NOMO-1 (cell line): ENCODE measurements around the gene LGALS1.

Source experiments
- DNase-seq, 2 experiments: peaks; one replicate each; lab custom pipeline; 2025; ENCODE audit not compliant: unreplicated experiment in 2 of 2; lab: John Stamatoyannopoulos, UW

LGALS1 gene

GRCh38 chr22:37660709-37661045 lies 14.8 kb upstream of the LGALS1 start:
- no peak for DNase-seq

DNA sequence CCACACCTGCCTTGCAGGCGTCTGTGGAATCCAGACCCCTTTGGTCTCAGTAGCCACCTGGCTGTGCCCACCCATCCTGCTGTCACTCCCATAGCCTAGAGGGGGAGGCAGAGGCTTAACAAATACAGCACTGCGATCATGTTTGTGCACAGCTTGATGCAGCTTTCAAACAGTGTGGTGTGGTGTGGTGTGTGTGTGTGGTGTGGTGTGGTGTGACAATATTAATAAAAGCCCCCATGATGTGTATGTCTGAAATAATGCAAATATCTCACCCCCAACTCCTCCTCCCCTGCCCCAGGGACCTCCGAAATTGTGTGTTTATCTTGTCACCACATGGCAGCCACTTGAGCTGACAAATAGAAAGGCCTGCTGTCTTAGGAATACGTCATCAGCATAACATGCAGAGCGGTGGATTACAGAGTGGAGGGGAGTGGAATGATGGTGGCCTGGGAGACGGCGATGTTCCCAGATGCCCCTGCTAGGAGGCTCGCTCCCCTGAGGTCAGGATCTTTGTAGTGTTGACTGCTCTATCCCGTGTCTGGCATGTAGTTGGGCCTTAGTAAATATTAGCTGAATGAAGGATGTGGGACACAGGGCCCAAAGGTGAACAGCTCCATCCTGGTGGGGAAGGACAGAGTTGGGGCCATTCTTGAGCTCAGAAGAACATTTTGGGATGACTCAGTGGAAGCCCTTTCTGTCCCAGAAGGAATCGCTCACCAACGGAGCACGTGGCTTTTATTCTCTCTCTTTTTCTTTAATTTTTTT lies 14.1 kb upstream of the LGALS1 start:
- peak in 1 of 2 experiments; percentile 37 for DNase-seq

DNA sequence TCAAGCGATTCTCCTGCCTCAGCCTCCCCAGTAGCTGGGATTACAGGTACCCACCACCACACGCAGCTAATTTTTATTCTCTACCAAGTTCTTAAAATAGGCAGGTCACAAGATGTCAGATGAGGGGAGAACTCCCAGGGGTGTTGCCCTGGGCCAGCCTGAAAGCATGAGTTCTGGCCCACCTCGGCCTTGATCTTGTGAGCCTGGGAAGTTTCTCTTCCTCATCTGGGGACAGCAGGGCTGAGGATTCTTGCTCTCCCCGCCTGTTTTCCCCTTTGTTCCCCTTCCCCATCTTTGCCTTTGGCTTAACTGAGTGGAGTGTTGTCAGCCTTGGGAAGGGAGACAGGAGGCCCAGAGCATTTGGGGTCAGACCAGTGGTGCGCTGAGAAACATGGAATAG lies 13.4 kb upstream of the LGALS1 start:
- no peak for DNase-seq

- DNase-seq, result no peak
Observed at GRCh38 chr22:37663521-37664140, 11.8 kb upstream of the LGALS1 start.

DNA sequence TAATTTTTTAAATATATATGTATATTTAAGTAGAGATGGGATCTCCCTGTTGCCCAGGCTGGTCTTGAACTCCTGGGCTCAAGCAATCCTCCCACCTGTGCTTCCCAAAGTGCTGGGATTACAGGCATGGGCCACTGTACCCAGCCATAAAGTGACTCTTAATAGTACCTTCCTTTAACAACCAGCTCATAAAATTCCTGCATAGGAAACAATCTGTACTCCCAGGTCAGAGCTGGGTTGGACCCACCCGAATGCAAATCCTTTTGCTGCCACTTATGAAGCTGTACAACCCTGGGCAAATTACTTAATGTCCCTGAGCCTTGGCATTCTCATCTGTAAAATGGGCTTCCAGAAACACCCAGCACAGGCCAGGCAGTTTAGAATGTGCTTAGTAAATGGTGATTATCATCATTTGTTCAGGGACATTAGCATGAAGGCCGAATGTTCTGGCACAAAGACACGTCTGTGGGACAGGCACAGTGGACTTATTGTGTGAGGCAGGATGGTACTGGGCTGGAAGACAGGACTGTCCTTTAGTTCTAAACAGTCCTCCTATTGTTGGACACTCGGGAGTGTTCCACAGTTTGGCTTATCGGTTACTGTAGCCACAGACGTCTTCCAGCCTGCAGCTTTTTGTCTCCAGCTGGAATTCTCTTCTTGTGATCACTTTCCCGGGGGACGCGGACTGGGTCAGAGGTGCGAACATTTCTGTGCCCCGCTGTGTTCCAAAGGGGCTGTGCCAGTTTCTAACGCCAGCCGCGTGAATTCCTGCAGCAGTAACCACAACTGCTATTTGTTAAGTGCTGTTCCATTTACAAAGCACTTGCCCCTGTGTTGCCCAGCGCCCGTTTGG lies 11.0 kb upstream of the LGALS1 start:
- no peak for DNase-seq

DNA sequence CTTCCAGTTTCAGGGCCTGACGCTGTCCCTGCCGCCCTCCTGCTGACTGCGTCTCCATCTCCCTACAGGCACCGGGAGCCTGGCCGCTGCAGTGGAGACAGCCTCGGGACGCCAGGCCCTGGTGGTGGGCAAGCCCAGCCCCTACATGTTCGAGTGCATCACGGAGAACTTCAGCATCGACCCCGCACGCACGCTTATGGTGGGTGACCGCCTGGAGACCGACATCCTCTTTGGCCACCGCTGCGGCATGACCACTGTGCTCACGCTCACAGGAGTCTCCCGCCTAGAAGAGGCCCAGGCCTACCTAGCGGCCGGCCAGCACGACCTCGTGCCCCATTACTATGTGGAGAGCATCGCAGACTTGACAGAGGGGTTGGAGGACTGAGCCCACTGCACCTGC lies 9.9 kb upstream of the LGALS1 start:
- DNase-seq, result no peak

- DNase-seq, result no peak
Observed at GRCh38 chr22:37669586-37669985, 5.8 kb upstream of the LGALS1 start.

DNA sequence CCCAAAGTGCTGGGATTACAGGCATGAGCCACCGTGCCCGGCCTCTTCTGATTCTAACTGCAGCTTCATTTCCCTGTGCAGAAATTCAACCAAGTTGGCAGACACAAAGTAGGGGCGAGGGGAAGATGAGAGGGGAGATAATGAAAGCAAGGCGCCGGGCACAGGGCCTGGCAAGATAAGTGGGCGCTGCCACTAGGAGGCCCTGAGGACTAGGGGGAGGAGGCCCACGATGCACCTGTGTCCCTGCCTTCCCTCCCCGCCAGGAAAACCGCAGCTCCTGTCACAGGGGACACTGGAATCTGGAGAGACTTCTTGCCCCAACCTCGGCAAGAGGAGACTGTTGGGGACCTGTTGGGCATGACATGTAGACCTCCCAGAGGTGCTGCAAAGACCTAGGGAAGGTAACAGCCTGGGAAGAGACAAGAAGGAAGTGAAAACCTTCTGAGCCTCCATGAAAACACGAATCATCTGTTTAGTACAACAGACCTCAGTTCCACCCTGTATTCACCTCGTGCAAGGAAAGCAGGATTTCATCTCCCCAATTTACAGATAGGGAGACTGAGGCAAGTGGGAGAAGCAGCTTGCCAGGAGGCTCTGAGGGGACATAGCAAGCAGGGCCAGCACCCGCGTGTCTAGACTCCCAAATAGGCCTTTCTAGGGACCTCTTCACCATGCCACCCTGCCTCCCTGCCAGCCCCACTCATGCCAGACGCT lies 3.1 kb upstream of the LGALS1 start:
- DNase-seq, result peak in 1 of 2 experiments; percentile 15

GRCh38 chr22:37672920-37673455 lies 2.4 kb upstream of the LGALS1 start:
- no peak for DNase-seq

DNA sequence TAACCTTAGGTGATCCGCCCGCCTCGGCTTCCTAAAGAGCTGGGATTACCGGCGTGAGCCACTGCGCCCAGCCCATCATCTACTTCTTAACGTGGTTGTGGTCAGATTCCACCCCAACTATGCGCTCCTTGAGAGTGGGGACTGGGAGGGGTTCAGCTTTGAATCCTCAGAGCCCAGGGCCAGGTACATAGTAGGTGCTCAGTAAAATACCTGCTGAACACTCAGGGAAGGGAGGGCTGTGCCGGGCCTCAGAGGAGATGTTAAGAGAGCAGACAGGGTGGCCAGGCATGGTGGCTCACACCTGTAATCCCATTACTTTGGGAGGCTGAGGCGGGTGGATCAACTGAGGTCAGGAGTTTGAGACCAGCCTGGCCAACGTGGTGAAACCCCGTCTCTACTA lies 1.2 kb upstream of the LGALS1 start:
- no peak for DNase-seq

DNA sequence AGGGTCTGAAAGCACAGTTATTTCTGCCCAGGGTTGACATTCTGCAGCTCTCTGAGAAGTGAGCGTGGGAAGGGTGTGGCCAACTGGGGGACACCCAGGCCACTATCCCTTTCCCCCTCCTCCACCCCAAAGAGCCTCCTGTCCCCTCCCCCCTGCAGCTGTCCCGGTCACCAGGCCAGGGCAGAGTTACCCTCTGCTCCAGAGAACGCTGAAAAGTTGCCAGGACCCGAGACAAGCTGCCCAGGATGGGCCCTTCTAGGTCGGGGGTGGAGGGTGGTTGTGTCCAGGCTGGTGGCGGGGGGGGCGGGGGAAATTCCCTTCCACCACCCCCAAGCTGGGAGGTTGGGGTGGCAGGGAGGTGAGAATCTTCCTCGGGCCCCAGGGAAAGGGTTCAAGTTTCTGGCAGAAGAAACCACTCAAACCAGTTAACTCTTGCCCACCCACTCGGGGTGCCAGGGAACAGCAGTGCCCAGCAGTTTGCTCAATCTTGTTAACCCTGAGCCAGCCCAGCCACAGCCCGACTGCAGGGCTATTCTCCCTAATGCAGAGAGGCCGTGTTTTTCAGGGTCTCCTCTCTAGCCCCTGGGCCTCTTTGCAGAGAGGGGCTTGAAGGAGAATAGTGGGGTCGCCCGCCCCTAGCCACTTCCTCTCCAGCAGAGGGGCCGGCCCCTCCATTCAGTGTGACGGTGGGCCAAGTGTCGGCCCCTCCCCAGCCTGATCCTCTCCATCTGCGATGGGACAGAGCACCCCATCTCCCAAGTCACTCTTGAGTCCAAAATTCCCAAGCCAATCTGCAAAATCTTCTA lies 697 bp downstream of the LGALS1 start:
- peak in 1 of 2 experiments; percentile 24 for DNase-seq

- DNase-seq, result peak; percentile 91 to 94
Observed at GRCh38 chr22:37676736-37677492, 1.5 kb downstream of the LGALS1 start.

- no peak for DNase-seq
Observed at GRCh38 chr22:37677493-37677974, 2.1 kb downstream of the LGALS1 start.

DNA sequence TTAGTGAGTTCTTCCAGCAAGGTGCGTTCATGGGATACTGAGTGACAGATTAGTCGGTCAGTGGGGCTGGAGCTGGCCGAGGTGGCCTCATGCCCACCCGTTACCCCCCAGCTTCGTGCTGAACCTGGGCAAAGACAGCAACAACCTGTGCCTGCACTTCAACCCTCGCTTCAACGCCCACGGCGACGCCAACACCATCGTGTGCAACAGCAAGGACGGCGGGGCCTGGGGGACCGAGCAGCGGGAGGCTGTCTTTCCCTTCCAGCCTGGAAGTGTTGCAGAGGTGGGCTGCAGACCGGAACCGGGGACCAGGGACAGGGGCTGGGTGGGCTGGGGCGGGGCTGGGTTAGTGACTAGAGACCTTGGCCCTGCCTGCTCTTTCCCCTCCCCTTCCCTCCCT lies 2.9 kb downstream of the LGALS1 start:
- DNase-seq, result no peak

DNA sequence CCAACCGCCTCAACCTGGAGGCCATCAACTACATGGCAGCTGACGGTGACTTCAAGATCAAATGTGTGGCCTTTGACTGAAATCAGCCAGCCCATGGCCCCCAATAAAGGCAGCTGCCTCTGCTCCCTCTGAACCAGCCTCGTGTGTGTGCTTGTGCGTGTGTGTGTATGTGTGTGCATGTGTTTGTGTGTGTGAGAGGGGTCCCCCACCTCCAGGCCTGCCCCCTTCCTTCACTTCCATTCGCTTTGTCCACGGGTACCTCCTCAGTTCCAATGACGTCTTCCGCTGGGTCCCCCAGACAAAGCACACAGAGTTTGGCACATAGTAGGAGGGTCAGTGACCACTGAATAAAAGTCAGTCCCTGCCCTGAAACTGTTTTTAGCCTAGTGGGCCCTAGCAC lies 4.2 kb downstream of the LGALS1 start:
- DNase-seq, result no peak

DNA sequence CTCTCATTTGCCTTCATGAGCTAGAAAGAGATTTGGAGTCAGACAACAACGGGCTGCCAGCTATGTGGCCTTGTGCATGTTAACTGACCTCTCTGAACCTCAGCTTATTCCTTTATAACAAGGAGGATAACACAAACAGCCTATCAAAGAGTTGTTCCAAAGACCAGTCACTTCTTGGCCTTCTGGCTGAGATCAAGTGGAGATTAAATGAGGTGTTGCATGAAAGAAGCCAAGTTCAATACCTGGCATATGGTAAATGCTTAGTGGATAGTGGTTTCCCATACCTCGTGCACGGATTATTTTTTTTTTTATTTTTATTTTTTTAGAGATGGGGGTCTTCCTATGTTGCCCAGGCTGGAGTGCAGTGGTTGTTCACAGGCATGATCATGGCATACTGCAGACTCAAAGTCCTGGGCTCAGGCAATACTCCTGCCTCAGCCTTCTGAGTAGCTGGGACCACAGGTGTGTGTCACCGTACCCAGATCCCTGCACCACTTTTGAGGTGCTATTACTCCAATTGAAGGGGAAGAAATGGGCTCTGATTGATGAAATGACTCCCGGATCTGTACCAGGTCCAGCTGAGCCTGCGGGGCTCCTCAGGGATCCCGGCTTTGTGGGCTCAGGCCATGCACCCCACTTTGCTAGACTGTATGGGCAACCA lies 4.9 kb downstream of the LGALS1 start:
- no peak for DNase-seq

GRCh38 chr22:37681001-37681424 lies 5.6 kb downstream of the LGALS1 start:
- no peak for DNase-seq

DNA sequence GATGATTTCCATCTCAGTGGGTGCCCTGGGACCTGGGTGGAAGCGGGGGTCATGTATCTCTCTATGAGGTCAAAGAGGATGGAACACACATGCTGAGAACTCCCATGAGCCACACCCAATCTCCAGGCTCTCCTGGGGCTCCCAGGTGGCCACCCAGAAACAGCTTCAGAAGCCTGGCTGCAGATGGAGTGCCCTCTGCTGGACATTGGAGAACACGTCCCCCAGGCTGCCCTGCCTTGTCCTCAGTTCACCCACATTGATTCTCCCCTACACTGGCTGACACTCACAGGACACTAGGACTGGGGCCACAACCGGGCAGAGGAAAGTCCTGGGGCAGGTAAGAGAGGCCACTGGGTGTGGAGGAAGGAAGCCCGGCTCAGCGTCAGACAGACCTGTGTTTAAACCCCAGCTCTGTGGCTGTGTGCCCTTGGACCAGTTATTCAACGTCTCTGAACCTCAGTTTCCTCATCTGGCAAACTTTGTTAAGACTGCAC lies 6.2 kb downstream of the LGALS1 start:
- DNase-seq, result peak; percentile 64 to 70
